K562 (cell line): ENCODE data around the gene GMDS. TPM values are rescaled to one million over a fixed set of nuclear protein-coding genes. Genes with fewer than 3 reads are reported as not detected.

Source experiments
- ARID1B ChIP-seq: fragments of 450-650 bp; IDR thresholded peaks from 2 replicates; pipeline ENCODE4 v1.6.1; 2016; ENCODE audit warnings: antibody characterized with exemption, mild to moderate bottlenecking, inconsistent platforms
- EP400 ChIP-seq: fragments of 450-650 bp; IDR thresholded peaks from 2 replicates; pipeline ENCODE4 v1.6.1; 2017; ENCODE audit warnings: antibody characterized with exemption, mild to moderate bottlenecking, moderate library complexity
- HNRNPLL ChIP-seq: fragments of 200-400 bp; formaldehyde crosslinking; IDR thresholded peaks from 2 replicates; pipeline ENCODE4 v1.6.1; 2017; ENCODE audit warnings: low read length, low read depth, mild to moderate bottlenecking; ENCODE audit not compliant: poor library complexity, severe bottlenecking
- JUNB ChIP-seq: fragments of 450-650 bp; formaldehyde crosslinking; conservative IDR thresholded peaks from 2 replicates; pipeline ENCODE4 v1.4.0; 2020; ENCODE audit warnings: mild to moderate bottlenecking
- KLF10 ChIP-seq: fragments of 250-450 bp; sonication (Bioruptor Pico); IDR thresholded peaks from 2 replicates; pipeline ENCODE4 v1.6.1; 2021; ENCODE audit warnings: matching md5 sums
- MAFF ChIP-seq: IDR thresholded peaks from 2 replicates; pipeline ENCODE4 v1.6.1; 2012; ENCODE audit warnings: low read length, improper control_type of control experiment
- NELFE ChIP-seq: IDR thresholded peaks from 2 replicates; pipeline ENCODE4 v1.6.1; 2011; ENCODE audit warnings: mild to moderate bottlenecking; ENCODE audit not compliant: insufficient read depth, insufficient read length
- NR2F6 ChIP-seq: fragments of 450-650 bp; formaldehyde crosslinking; IDR thresholded peaks from 2 replicates; pipeline ENCODE4 v1.4.0; 2020; ENCODE audit warnings: mild to moderate bottlenecking
- NRF1 ChIP-seq, 2 experiments: fragments of 450-650 bp; IDR thresholded peaks in 1 of 2; conservative IDR thresholded peaks in 1 of 2; 2 replicates each; pipeline ENCODE4 v1.6.1; 2014; ENCODE audit warnings: mild to moderate bottlenecking in 2 of 2
- POLR2A ChIP-seq: fragments of 450-650 bp; conservative IDR thresholded peaks from 2 replicates; pipeline ENCODE4 v1.6.1; 2016
- POLR2G ChIP-seq: fragments of 200-400 bp; formaldehyde crosslinking; IDR thresholded peaks from 2 replicates; pipeline ENCODE4 v1.6.1; 2017; ENCODE audit warnings: low read depth, mild to moderate bottlenecking, antibody characterized with exemption, low read length, moderate library complexity
- SMAD1 ChIP-seq: fragments of 150-350 bp; IDR thresholded peaks from 2 replicates; pipeline ENCODE4 v1.6.1; 2014; ENCODE audit warnings: low read length, low read depth; ENCODE audit not compliant: partially characterized antibody
- SREBF1 ChIP-seq: fragments of 150-350 bp; IDR thresholded peaks from 2 replicates; pipeline ENCODE4 v1.6.1; 2014; ENCODE audit warnings: antibody characterized with exemption, low read depth, low read length, borderline replicate concordance
- TOE1 ChIP-seq, 2 experiments: fragments of 450-650 bp in 1 of 2; sonication (generic) in 1 of 2; formaldehyde crosslinking in 1 of 2; IDR thresholded peaks; 2 replicates each; pipeline versions ENCODE4 v1.7.1 to v1.8.0; 2016 to 2022; ENCODE audit warnings: borderline replicate concordance in 2 of 2, mild to moderate bottlenecking in 2 of 2, antibody characterized with exemption in 1 of 2, inconsistent platforms in 1 of 2, low read depth in 1 of 2, missing genetic modification reagents in 1 of 2, moderate library complexity in 1 of 2
- ZC3H4 ChIP-seq: sonication (generic); formaldehyde crosslinking; IDR thresholded peaks from 2 replicates; pipeline ENCODE4 v1.9.0; 2021; ENCODE audit warnings: missing genetic modification reagents, borderline replicate concordance
- ZFP30 ChIP-seq: fragments of 250-450 bp; sonication (Bioruptor Pico); IDR thresholded peaks from 2 replicates; pipeline ENCODE4 v1.8.0; 2022; ENCODE audit warnings: moderate library complexity, mild to moderate bottlenecking, inconsistent platforms, borderline replicate concordance
- ZNF444 ChIP-seq: fragments of 250-450 bp; sonication (Bioruptor Pico); IDR thresholded peaks from 2 replicates; pipeline ENCODE4 v1.4.0; 2020; ENCODE audit warnings: mild to moderate bottlenecking, moderate library complexity
- ZNF707 ChIP-seq: fragments of 250-450 bp; sonication (Bioruptor Pico); conservative IDR thresholded peaks from 2 replicates; pipeline ENCODE4 v1.8.0; 2022; ENCODE audit warnings: inconsistent platforms, mild to moderate bottlenecking, moderate library complexity
- ZSCAN32 ChIP-seq: fragments of 450-650 bp; formaldehyde crosslinking; IDR thresholded peaks from 2 replicates; pipeline ENCODE4 v1.4.0; 2020; ENCODE audit warnings: mild to moderate bottlenecking, moderate library complexity
- polyA plus RNA-seq, 8 experiments: library from polyadenylated mRNA; depleted of rRNA in 4 of 8; stranded (reverse) in 5 of 8; unstranded in 3 of 8; fragments of >200 nt; fragmentation: Nextera tagmentation in 2 of 8; fragmentation: Illumina TruSeq in 1 of 8; extraction: Ambion mirVana in 2 of 8; extraction: Trizol in 1 of 8; gene quantifications; 2 replicates each; pipeline versions ENCODE4 v1.2.1 to v1.2.3, GENCODE V29; 2011 to 2014; ENCODE audit warnings: inconsistent platforms in 1 of 8, missing spikeins in 1 of 8
- total RNA-seq, 7 experiments: library from RNA; depleted of rRNA in 6 of 7; stranded (reverse); fragments of >200 nt in 6 of 7; fragmentation: Illumina TruSeq in 2 of 7; extraction: Trizol in 2 of 7; gene quantifications; 2 replicates each; pipeline versions ENCODE4 v1.2.1 to v1.2.3, GENCODE V29; 2011 to 2021; ENCODE audit warnings: low replicate concordance in 1 of 7
- TF ChIP-seq, protein P1 (sequence below): sonication (generic); formaldehyde crosslinking; IDR thresholded peaks from 2 replicates; pipeline ENCODE4 v1.8.0; 2023; ENCODE audit warnings: missing genetic modification reagents, mild to moderate bottlenecking, borderline replicate concordance
- TF ChIP-seq, protein P2 (sequence below), 2 experiments: fragments of 450-650 bp; conservative IDR thresholded peaks; 2 replicates each; pipeline ENCODE4 v1.6.1; 2017; ENCODE audit warnings: mild to moderate bottlenecking in 2 of 2, moderate library complexity in 2 of 2

Gene GMDS
- total and polyA plus RNA-seq, 9 of the 15 experiments (the other 6 are each of a cell fraction or from before 2014, with no cell fraction given), result 0.48 to 31.8 (median 13.4) TPM

DNA sequence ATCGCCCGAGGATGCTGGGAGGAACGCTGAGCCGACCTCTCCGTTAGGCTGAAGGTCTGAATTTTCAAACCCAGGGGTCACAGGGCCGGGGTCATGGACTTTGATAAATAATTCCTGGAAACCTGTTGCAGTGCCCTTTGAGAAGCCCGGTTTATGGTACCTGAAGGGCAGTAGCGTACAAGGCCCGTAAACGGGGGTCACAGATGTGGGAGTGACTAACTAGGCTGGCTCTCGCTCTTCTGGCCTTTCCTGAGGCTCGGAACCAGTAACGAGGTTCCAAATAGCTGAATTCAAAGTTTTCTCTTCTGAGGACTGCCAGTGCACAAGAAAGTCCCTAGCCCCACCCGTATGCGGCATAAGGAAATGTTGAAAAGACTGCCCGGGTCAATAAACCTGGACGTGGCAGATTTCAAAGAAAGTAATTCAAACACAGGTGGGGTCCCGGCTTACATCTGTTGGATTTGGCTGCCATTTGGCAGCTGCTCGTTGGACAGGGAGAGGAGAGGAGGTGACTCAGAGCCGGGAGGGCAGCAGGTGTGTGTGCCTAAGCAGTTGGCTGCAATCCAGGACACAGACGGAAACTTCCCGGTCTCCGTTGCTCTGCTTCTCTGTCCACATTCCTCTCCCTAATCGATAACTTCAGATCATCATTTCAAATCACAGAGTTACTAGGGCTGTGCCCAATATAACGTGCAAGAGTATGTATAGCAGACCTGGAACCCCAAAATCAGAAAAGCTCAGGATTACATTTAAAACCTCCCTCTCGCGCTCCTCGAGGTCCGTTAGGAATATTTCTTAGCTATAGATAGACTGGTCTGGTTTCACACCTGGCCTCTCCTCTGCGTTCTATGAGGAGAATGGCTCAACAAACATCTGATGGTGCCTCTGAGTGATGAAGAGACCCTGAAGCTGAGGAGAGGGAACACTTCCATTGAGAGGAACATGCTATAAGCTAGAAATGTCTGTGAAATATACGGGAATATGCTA, 765 bp upstream of the GMDS start (continued):
- TF ChIP-seq JUNB (CRISPR knock-in tag), result no peak
- TF ChIP-seq KLF10, result no peak
- TF ChIP-seq ARID1B, result peak; percentile 56; the same call in 1 of the 2 replicates
- no peak for TF ChIP-seq TOE1 (IDR thresholded peaks at IDR 0.05; ENCODE audit: borderline replicate concordance)
- TF ChIP-seq TOE1 (CRISPR knock-in tag; IDR thresholded peaks at IDR 0.05; ENCODE audit: borderline replicate concordance, low read depth), result no peak
- TF ChIP-seq, protein P1, sequence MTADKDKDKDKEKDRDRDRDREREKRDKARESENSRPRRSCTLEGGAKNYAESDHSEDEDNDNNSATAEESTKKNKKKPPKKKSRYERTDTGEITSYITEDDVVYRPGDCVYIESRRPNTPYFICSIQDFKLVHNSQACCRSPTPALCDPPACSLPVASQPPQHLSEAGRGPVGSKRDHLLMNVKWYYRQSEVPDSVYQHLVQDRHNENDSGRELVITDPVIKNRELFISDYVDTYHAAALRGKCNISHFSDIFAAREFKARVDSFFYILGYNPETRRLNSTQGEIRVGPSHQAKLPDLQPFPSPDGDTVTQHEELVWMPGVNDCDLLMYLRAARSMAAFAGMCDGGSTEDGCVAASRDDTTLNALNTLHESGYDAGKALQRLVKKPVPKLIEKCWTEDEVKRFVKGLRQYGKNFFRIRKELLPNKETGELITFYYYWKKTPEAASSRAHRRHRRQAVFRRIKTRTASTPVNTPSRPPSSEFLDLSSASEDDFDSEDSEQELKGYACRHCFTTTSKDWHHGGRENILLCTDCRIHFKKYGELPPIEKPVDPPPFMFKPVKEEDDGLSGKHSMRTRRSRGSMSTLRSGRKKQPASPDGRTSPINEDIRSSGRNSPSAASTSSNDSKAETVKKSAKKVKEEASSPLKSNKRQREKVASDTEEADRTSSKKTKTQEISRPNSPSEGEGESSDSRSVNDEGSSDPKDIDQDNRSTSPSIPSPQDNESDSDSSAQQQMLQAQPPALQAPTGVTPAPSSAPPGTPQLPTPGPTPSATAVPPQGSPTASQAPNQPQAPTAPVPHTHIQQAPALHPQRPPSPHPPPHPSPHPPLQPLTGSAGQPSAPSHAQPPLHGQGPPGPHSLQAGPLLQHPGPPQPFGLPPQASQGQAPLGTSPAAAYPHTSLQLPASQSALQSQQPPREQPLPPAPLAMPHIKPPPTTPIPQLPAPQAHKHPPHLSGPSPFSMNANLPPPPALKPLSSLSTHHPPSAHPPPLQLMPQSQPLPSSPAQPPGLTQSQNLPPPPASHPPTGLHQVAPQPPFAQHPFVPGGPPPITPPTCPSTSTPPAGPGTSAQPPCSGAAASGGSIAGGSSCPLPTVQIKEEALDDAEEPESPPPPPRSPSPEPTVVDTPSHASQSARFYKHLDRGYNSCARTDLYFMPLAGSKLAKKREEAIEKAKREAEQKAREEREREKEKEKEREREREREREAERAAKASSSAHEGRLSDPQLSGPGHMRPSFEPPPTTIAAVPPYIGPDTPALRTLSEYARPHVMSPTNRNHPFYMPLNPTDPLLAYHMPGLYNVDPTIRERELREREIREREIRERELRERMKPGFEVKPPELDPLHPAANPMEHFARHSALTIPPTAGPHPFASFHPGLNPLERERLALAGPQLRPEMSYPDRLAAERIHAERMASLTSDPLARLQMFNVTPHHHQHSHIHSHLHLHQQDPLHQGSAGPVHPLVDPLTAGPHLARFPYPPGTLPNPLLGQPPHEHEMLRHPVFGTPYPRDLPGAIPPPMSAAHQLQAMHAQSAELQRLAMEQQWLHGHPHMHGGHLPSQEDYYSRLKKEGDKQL (CRISPR knock-in tag), result no peak
- no peak for TF ChIP-seq HNRNPLL
- no peak for TF ChIP-seq ZC3H4 (CRISPR knock-in tag)
- no peak for TF ChIP-seq POLR2G
- no peak for TF ChIP-seq POLR2A
- TF ChIP-seq EP400, result peak; percentile 26; the same call in 1 of the 2 replicates
- TF ChIP-seq NRF1 (conservative IDR thresholded peaks at IDR 0.05 in 1 of 2, IDR thresholded peaks at IDR 0.05 in 1 of 2), result peak in 1 of 2 experiments; percentile 52; a peak in 2 of 4 replicates
- TF ChIP-seq NELFE, result no peak
- TF ChIP-seq ZNF444 (CRISPR knock-in tag), result no peak
- no peak for TF ChIP-seq ZFP30 (CRISPR knock-in tag)
- TF ChIP-seq, protein P2, sequence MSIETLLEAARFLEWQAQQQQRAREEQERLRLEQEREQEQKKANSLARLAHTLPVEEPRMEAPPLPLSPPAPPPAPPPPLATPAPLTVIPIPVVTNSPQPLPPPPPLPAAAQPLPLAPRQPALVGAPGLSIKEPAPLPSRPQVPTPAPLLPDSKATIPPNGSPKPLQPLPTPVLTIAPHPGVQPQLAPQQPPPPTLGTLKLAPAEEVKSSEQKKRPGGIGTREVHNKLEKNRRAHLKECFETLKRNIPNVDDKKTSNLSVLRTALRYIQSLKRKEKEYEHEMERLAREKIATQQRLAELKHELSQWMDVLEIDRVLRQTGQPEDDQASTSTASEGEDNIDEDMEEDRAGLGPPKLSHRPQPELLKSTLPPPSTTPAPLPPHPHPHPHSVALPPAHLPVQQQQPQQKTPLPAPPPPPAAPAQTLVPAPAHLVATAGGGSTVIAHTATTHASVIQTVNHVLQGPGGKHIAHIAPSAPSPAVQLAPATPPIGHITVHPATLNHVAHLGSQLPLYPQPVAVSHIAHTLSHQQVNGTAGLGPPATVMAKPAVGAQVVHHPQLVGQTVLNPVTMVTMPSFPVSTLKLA (conservative IDR thresholded peaks at IDR 0.05), result 0 out of 4 replicates have a peak, but pooled peaks of 1 of the 2 experiments have one; percentile 3
- no peak for TF ChIP-seq MAFF
- peak; percentile 20 for TF ChIP-seq SMAD1
- TF ChIP-seq ZNF707, result no peak
- TF ChIP-seq SREBF1, result no peak
- TF ChIP-seq ZSCAN32 (CRISPR knock-in tag), result no peak
- TF ChIP-seq NR2F6, result 0 out of 2 replicates have a peak, but pooled peaks have one; percentile 10
